Skeletal muscle satellite cell (primary cell): ENCODE data around the gene TTC28.

Source experiments
- H3K27me3 ChIP-seq: 2 replicates; pipeline ENCODE4 v1.7.0; 2013; ENCODE audit warnings: low read length; ENCODE audit not compliant: control insufficient read depth, insufficient read depth
- H3K36me3 ChIP-seq: 2 replicates; pipeline ENCODE4 v1.7.0; 2013; ENCODE audit warnings: mild to moderate bottlenecking, control low read depth, low read length; ENCODE audit not compliant: insufficient read depth
- H3K4me1 ChIP-seq: 2 replicates; pipeline ENCODE4 v1.7.0; 2013; ENCODE audit warnings: low read length; ENCODE audit not compliant: control insufficient read depth, insufficient read depth
- H3K4me2 ChIP-seq: 2 replicates; pipeline ENCODE4 v1.7.0; 2013; ENCODE audit warnings: mild to moderate bottlenecking, low read length
- H3K4me3 ChIP-seq: 2 replicates; pipeline ENCODE4 v1.7.0; 2013; ENCODE audit warnings: low read length
- H3K9ac ChIP-seq: 2 replicates; pipeline ENCODE4 v1.7.0; 2013; ENCODE audit warnings: mild to moderate bottlenecking, low read depth, low read length, moderate library complexity
- H3K9me3 ChIP-seq: replicated peaks from 2 replicates; pipeline ENCODE4 v1.7.0; 2013; ENCODE audit warnings: mild to moderate bottlenecking, control low read depth, low read length

Gene TTC28

DNA sequence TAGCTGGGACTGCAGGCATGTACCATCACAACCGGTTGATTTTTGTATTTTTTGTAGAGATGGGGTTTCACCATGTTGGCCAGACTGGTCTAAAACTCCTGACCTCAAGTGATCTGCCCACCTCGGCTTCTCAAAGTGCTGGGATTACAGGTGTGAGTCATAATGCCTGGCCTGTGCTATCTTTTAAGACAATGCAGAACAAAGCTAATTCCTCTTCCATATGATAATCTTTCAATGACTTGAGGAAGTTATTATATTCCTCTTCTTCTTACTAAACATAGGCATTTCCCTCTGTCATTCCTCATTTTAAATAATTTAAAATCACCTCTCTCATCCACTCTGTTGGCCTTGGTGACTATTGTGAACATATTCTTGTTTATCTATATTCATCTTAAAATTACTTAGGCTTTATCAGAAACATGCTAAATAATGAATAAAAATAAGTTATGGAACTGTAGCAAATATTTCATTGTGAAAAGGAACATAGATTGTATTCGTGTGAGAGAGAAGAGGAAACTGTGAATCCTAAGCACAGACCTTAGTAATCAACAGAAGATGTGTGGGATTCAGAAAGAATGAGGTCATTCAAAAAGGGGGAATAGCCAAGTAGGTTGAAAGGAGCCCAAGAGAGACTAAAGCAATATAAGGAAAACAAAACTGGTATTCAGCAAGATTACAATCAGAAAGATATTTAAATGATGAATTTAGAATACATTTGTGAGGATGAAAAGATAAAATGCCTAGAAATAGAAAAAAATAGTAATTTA lies 269.4 kb downstream of the TTC28 start:
- Histone ChIP-seq H3K27me3 (no peaks in the 10 kb centered on the region), H3K4me3 (no peak overlapping the region), H3K9me3 (no peaks in the 10 kb centered on the region), H3K4me1 (peaks cover 12% of the 10 kb centered on the region), H3K36me3 (no peaks in the 10 kb centered on the region), H3K4me2 (peak overlapping the region; percentile 37), H3K9ac (no peak overlapping the region)

DNA sequence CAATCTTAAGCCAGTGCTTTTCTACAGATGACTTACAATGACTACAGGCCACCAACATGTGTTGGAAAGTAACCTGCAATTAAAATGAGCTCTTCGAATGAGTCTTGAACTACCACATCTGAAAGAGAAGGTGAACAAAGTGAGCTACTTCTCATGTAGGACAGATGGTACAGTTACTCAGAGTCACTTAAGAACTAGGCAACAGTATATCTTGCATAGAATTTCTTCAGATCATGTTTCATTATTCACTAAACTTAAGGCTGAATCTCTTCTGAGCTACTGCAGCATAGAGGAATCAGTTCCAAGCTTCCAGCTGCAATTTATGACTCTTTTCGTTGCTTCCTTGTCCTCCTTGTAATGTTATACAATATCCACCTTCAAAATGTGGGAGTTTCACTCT lies 270.9 kb downstream of the TTC28 start:
- H3K9ac ChIP-seq: no peak overlapping the region
- H3K9me3 ChIP-seq: no peaks in the 10 kb centered on the region
- no peaks in the 10 kb centered on the region for H3K36me3 ChIP-seq
- H3K4me2 ChIP-seq: no peak overlapping the region
- no peaks in the 10 kb centered on the region for H3K27me3 ChIP-seq
- peaks cover 12% of the 10 kb centered on the region for H3K4me1 ChIP-seq
- no peak overlapping the region for H3K4me3 ChIP-seq

DNA sequence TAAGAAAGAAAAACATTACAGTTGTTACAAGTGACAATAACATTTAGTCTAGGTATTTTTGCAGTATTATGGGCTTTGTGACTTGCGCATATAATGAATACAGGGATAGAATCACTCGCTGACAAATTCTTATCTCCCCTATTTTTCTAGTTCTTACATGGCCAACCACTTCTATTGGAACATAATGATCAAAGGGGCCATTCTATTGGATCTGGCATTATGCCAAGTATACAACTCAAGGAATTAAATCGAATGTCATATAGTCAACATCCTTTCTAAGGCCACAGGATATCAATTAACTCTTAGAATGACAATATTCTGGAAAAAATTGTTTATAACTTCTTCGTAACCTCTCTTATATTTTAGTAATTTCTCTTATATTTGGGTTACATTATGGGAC lies 272.0 kb downstream of the TTC28 start:
- H3K9me3 ChIP-seq: no peaks in the 10 kb centered on the region
- no peak overlapping the region for H3K9ac ChIP-seq
- H3K4me2 ChIP-seq: no peak overlapping the region
- peaks cover 12% of the 10 kb centered on the region for H3K4me1 ChIP-seq
- H3K4me3 ChIP-seq: no peak overlapping the region
- no peaks in the 10 kb centered on the region for H3K36me3 ChIP-seq
- no peaks in the 10 kb centered on the region for H3K27me3 ChIP-seq

DNA sequence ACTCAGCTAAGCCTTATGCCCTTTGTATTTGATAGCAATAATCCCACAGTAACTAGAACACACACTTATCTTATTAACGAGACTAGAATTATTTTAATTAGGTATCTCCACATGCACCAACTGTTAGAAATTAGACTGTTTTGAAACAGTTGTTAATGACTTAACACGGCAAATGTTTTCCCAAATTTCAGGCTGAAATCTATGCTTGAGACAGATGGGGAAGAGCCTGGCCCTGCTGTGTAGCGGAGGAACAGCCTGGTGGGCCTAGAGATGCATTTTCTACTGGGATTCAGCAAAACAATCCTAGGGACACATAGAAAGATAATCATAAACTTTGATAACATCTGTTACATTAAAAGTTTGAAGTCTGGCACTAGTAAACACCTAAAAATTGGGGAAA lies 273.4 kb downstream of the TTC28 start:
- no peak overlapping the region for H3K9ac ChIP-seq
- no peaks in the 10 kb centered on the region for H3K9me3 ChIP-seq
- peaks cover 12% of the 10 kb centered on the region for H3K4me1 ChIP-seq
- no peak overlapping the region for H3K4me2 ChIP-seq
- H3K36me3 ChIP-seq: no peaks in the 10 kb centered on the region
- no peaks in the 10 kb centered on the region for H3K27me3 ChIP-seq
- H3K4me3 ChIP-seq: no peak overlapping the region

DNA sequence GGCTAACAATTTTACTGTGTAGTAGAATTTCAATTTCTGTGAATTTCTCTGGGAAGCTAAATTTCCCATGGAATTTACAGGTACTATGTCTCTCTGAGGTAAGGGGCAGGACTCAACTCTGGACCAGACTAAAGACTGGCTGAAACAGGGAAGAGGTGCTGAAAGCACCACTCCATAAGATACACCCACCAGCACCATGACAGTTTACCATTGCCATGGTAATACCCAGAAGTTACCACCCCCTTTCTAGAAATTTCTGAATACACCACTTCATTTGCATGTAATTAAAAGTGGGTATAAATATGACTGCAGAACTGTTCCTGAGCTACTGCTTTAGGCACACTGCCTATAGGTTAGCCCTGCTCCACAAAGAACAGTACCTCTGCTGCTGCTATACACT lies 274.1 kb downstream of the TTC28 start:
- H3K9ac ChIP-seq: no peak overlapping the region
- H3K4me2 ChIP-seq: no peak overlapping the region
- no peaks in the 10 kb centered on the region for H3K9me3 ChIP-seq
- no peaks in the 10 kb centered on the region for H3K36me3 ChIP-seq
- H3K4me3 ChIP-seq: no peak overlapping the region
- peaks cover 7% of the 10 kb centered on the region for H3K4me1 ChIP-seq
- H3K27me3 ChIP-seq: no peaks in the 10 kb centered on the region

DNA sequence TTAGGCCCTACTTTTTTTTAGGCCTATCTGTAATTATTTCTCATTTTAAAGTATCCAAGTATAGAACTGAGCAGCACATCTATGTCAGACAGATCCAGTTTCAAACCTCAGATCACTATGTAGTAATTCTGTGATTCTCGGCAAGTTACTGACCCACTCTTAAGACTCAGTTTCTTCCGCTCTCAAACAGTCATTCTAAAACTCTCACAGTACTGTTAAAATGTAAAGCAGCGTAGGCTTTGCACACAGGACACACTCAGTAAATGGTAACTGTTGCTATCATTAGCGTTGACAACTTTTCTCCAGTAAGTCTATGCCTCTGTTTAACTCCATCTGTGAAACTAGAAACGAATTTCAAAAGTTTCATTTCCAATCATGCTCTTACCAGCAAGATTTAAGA lies 277.1 kb downstream of the TTC28 start:
- Histone ChIP-seq H3K9ac (no peak overlapping the region), H3K4me1 (no peaks in the 10 kb centered on the region), H3K4me3 (no peak overlapping the region), H3K36me3 (no peaks in the 10 kb centered on the region), H3K4me2 (no peak overlapping the region), H3K27me3 (no peaks in the 10 kb centered on the region), H3K9me3 (no peaks in the 10 kb centered on the region)

DNA sequence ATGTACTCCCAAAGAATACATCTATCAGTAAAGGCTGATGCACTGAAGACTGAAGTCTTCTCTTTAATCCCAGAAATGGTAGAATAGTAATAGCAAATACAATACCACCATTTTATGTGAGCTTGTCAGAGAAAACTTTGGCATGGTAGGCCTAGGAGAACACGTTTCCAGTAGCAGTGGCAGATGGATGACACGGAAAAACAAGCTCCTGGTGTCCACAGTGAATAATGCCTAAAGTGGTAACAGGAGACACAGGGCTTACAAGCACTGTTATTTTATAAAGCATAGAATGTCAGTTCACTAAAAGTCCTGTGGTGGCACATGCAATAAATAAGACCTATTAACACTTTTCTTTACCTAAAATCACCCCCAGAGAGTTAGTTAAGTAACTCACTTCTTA lies 277.6 kb downstream of the TTC28 start:
- Histone ChIP-seq H3K4me2 (no peak overlapping the region), H3K4me1 (no peaks in the 10 kb centered on the region), H3K36me3 (no peaks in the 10 kb centered on the region), H3K9me3 (no peaks in the 10 kb centered on the region), H3K27me3 (no peaks in the 10 kb centered on the region), H3K4me3 (no peak overlapping the region), H3K9ac (no peak overlapping the region)

DNA sequence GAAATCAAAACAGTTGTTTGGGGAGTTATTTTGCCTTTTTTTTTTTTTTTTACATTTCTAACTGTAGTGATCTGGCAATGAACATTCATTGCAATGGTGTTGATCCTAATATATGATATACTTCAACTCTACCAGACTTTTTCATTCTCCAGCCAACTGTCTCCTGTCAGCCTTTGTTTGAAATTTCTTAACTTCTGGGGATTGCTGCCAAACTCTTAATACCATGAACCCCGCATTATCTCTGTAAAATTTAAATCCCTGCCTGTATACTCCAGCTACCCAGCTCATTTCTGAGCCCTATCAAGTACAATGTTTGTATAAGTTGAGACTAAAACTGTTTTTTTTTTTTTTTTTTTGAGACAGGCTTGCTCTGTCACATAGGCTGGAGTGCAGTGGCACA lies 280.7 kb downstream of the TTC28 start:
- no peaks in the 10 kb centered on the region for H3K27me3 ChIP-seq
- H3K9me3 ChIP-seq: no peaks in the 10 kb centered on the region
- no peak overlapping the region for H3K4me2 ChIP-seq
- H3K36me3 ChIP-seq: no peaks in the 10 kb centered on the region
- H3K9ac ChIP-seq: no peak overlapping the region
- H3K4me3 ChIP-seq: no peak overlapping the region
- peaks cover 26% of the 10 kb centered on the region for H3K4me1 ChIP-seq

DNA sequence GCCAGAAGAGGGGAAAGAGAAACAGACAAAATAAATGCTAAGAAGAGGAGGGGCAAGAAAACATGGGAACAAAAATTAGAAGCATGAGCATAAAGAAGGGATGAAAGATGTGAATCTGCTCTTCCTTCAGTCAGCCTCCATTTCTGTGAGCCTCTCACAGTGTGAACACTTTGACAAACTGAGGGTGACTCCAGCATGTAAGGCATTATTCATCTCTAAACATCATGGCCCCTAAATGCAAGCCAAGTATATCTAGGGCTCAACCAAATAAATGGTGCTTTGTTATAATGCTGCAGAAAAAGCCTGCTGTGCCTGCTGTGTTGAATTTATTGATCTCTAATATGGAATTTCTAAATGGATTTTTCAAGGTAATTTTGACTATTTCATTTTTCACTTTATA lies 281.3 kb downstream of the TTC28 start:
- no peak overlapping the region for H3K9ac ChIP-seq
- peaks cover 26% of the 10 kb centered on the region for H3K4me1 ChIP-seq
- no peak overlapping the region for H3K4me2 ChIP-seq
- H3K36me3 ChIP-seq: no peaks in the 10 kb centered on the region
- no peaks in the 10 kb centered on the region for H3K9me3 ChIP-seq
- no peaks in the 10 kb centered on the region for H3K27me3 ChIP-seq
- H3K4me3 ChIP-seq: no peak overlapping the region

DNA sequence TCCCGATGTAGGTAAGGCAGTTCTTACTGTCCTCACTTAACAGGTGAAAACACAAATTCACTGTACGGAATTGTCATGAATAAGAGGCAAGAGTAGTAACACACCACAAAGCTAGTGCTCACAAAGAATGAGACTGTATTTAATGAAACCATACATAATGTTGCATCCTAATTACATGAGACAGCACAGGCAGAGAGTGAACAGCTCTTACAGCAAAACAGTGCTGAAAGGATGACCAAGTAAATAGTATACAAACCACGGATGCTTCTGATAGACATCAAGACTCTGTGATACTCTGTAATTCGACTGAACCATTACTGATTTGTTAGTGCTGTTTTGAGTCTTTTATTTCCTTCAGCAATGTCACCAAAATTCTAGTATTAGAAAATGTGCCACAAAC lies 282.3 kb downstream of the TTC28 start:
- Histone ChIP-seq H3K4me1 (peaks cover 26% of the 10 kb centered on the region), H3K36me3 (no peaks in the 10 kb centered on the region), H3K9ac (no peak overlapping the region), H3K9me3 (no peaks in the 10 kb centered on the region), H3K4me2 (no peak overlapping the region), H3K27me3 (no peaks in the 10 kb centered on the region), H3K4me3 (no peak overlapping the region)

DNA sequence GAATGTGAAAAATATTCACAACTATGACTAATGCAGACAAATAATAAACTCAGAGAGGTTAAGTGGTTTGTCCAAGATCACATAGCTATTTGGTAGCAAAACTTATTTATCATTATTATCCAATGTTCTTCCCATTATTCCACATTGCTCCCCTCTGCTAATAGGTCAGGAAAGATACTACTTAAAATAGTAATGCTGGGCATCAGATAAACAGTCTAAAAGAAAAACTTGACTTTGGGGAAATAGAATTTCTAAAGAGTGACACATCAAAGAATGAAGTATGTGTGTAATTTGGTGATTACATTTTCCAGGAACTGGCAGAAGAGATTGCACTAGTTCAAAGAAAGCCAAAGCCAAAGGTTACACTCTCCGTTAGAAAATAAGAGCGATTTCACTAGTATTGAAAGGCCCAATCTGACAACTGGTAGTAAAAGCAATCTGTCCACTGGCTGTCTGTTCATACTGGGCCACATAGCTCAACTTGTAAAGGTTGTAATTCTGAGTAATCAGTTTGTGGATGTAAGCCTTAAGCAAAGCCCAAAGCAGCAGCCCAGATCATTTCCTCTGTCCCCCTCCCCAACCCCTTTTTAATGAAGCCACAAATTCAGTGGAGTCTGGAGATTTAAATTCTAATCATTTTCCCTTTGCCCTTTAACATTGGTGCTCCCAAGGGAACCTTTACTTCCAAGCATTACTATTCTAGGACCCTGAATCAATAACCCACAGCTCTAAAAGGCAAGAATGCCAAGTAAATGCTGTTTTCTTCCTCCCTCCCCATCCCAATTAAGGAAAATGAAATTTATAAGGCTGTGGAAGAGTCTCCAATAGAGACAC lies 283.5 kb downstream of the TTC28 start:
- Histone ChIP-seq H3K4me3 (no peak overlapping the region), H3K4me1 (peaks cover 26% of the 10 kb centered on the region), H3K9ac (no peak overlapping the region)

DNA sequence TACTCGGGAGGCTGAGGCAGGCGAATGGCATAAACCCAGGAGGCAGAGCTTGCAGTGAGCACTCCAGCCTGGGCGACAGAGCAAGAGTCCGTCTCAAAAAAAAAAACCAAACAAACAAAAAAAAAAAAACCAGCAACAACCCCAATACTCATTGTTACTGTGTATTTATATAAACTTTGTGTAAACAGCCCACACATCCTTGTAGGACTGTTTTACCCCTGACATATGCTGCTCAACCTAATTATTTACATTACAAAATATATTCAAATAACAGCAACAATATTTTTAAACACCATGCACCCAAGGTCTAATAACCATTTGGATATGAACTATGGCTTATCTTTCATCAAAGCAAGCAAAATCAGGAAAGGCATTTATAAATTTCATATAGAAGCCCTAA lies 284.1 kb downstream of the TTC28 start:
- H3K4me3 ChIP-seq: no peak overlapping the region
- H3K4me2 ChIP-seq: peak overlapping the region; percentile 53
- H3K9ac ChIP-seq: no peak overlapping the region
- H3K27me3 ChIP-seq: no peaks in the 10 kb centered on the region
- H3K9me3 ChIP-seq: no peaks in the 10 kb centered on the region
- H3K36me3 ChIP-seq: no peaks in the 10 kb centered on the region
- peaks cover 26% of the 10 kb centered on the region for H3K4me1 ChIP-seq

More for the DNA sequence above, 283.5 kb downstream of the TTC28 start:
- no peaks in the 10 kb centered on the region for H3K9me3 ChIP-seq
- peak overlapping the region; percentile 53 for H3K4me2 ChIP-seq
- no peaks in the 10 kb centered on the region for H3K36me3 ChIP-seq
- no peaks in the 10 kb centered on the region for H3K27me3 ChIP-seq
